AG04450 (cell line): ENCODE results near the gene STK4. TPM values are rescaled to one million over a fixed set of nuclear protein-coding genes. Genes with fewer than 3 reads are reported as not detected.
A peak's percentile ranks its signal among the peaks of the same experiment; 100 is the strongest.
"Not testable (repeated sequence)": the region's sequence is repeated elsewhere in the genome, so short reads cannot be mapped to it uniquely, and the experiment has no call there.

Source experiments
- CTCF ChIA-PET: fragments of 300-600, 350-600 bp; formaldehyde crosslinking; extraction: SDS; loops from one replicate; lab custom pipeline; 2022; ENCODE audit warnings: antibody characterized with exemption, inconsistent platforms; lab: Charles Lee
- POLR2A ChIA-PET: fragments of 350-600 bp; formaldehyde crosslinking; extraction: SDS; loops from one replicate; lab custom pipeline; 2021; ENCODE audit warnings: antibody characterized with exemption, inconsistent platforms; lab: Yijun Ruan, JAX
- DNase-seq: peaks from one replicate; pipeline ENCODE4 v3.0.0-alpha.2; 2011; ENCODE audit warnings: low read depth, low spot score
- H3K27ac ChIP-seq: one replicate; pipeline ENCODE4 v1.5.1; 2012; ENCODE audit warnings: low read depth, low read length, control low read depth
- H3K27me3 ChIP-seq: one replicate; pipeline ENCODE4 v1.6.0; 2012; ENCODE audit warnings: low read length; ENCODE audit not compliant: control insufficient read depth, insufficient read depth
- H3K4me3 ChIP-seq: 2 replicates; pipeline ENCODE4 v1.5.1; 2011; ENCODE audit warnings: mild to moderate bottlenecking, low read depth, low read length, control low read depth
- H3K9me3 ChIP-seq: 2 replicates; pipeline ENCODE4 v1.5.1; 2012; ENCODE audit warnings: low read length; ENCODE audit not compliant: control insufficient read depth, insufficient read depth
- CTCF ChIP-seq: IDR thresholded peaks from 2 replicates; pipeline ENCODE4 v1.5.1; 2011; ENCODE audit warnings: low read depth, low read length, control low read depth, inconsistent platforms
- polyA plus RNA-seq: library from polyadenylated mRNA; depleted of rRNA; stranded (reverse); fragments of >200 nt; gene quantifications from 2 replicates; pipeline ENCODE4 v1.2.3, GENCODE V29; 2011

STK4 gene
- polyA plus RNA-seq, 1 experiment = 25.1 TPM

GRCh38 chr20:45008521-45009049 is 42.3 kb downstream of the STK4 start:
- Histone ChIP-seq H3K9me3 (no peaks in the 10 kb centered on the region), H3K27me3 (no peaks in the 10 kb centered on the region), H3K27ac (no peak overlapping the region), H3K4me3 (no peak overlapping the region)
- CTCF ChIA-PET = interaction anchor here (0.8 kb wide), 1 partner anchor 87 kb away, joined by 3 read pairs; no protein-coding TSS in a partner anchor
- no peak for DNase-seq
- POLR2A ChIA-PET = no interaction called here
- no peak for TF ChIP-seq CTCF

- DNase-seq = peak; percentile 61
- H3K27ac ChIP-seq = peak overlapping the region; percentile 76
- POLR2A ChIA-PET = interaction anchor here (1.1 kb wide), 1 partner anchor 280 kb away, joined by 3 read pairs; no protein-coding TSS in a partner anchor
- CTCF ChIA-PET = interaction anchor here (0.6 to 4.3 kb wide), 27 partner anchors 8 to 1519 kb away, joined by 3 to 92 read pairs (median 8); partner anchors contain the start of gene KCNS1
- no peaks in the 10 kb centered on the region for H3K27me3 ChIP-seq
- no peak for TF ChIP-seq CTCF
- no peaks in the 10 kb centered on the region for H3K9me3 ChIP-seq
- H3K4me3 ChIP-seq = no peak overlapping the region
Observed at GRCh38 chr20:45010399-45010828, 44.1 kb downstream of the STK4 start.

GRCh38 chr20:45011108-45011526 is 44.8 kb downstream of the STK4 start:
- H3K9me3 ChIP-seq = no peaks in the 10 kb centered on the region
- DNase-seq = peak; percentile 39
- ChIA-PET CTCF (interaction anchor here (0.7 to 4.3 kb wide), 35 partner anchors 9 to 308 kb away, joined by 3 to 92 read pairs (median 7); no protein-coding TSS in a partner anchor), POLR2A (interaction anchor here (1.1 kb wide), 1 partner anchor 279 kb away, joined by 3 read pairs; no protein-coding TSS in a partner anchor)
- no peak overlapping the region for H3K4me3 ChIP-seq
- TF ChIP-seq CTCF = peak; percentile 76
- H3K27ac ChIP-seq = peak overlapping the region; percentile 76
- H3K27me3 ChIP-seq = no peaks in the 10 kb centered on the region

- H3K4me3 ChIP-seq = no peak overlapping the region
- H3K27me3 ChIP-seq = no peaks in the 10 kb centered on the region
- H3K27ac ChIP-seq = no peak overlapping the region
- DNase-seq = peak; percentile 20
- no peak for TF ChIP-seq CTCF
- ChIA-PET POLR2A (interaction anchor here (0.6 to 0.7 kb wide), 2 partner anchors 31 to 66 kb away, joined by 6 to 10 read pairs; no protein-coding TSS in a partner anchor), CTCF (interaction anchor here (0.6 to 4.3 kb wide), 13 partner anchors 14 to 934 kb away, joined by 3 to 92 read pairs (median 5); no protein-coding TSS in a partner anchor)
- no peaks in the 10 kb centered on the region for H3K9me3 ChIP-seq
Observed at GRCh38 chr20:45012682-45013302, 46.5 kb downstream of the STK4 start.

GRCh38 chr20:45014131-45014530 is 47.8 kb downstream of the STK4 start:
- CTCF ChIA-PET = interaction anchor here (0.8 to 4.3 kb wide), 7 partner anchors 11 to 298 kb away, joined by 3 to 63 read pairs (median 4); no protein-coding TSS in a partner anchor
- H3K27me3 ChIP-seq, H3K4me3 ChIP-seq, DNase-seq, H3K27ac ChIP-seq, POLR2A ChIA-PET, H3K9me3 ChIP-seq: not testable (repeated sequence)
